ENCODE results near the gene LIG4.

DNA sequence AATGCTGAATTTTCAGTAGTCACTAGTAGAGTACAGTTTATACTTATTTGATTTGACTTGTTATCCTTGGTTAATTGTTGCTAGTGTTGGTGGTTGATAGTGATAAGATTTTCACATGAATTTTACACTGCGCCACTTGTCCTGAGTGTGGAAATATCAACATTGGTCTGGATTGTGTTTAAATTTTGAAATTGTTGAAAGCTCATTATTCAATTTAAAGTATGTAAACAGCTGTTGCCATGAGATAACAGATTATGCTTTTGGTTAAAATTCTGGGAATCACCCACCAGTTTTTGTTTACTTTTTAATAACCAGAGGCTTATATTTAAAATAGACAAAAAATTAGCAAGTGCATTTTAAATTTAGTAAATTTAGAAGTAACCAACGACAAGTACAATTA, 41.9 kb upstream of the LIG4 start:
- TF ChIP-seq POLR2AphosphoS5 (IDR thresholded peaks at IDR 0.05; ENCODE audit: insufficient read depth in 1 of 2, low read depth in 1 of 2) = no peak
- TF ChIP-seq POLR2A (IDR thresholded peaks at IDR 0.05) = no peak

Data from vagina (tissue), 2 donors.